HG02610 (cell line): Measurements from ENCODE around the gene MYO10.
"Not testable (repeated sequence)": the region's sequence is repeated elsewhere in the genome, so short reads cannot be mapped to it uniquely, and the experiment has no call there.

Experiments used
- ATAC-seq: cut with Tn5 transposase; IDR thresholded peaks from one replicate; pipeline ENCODE4 v1.9.1; 2021; ENCODE audit warnings: mild to moderate bottlenecking, moderate library complexity; ENCODE audit not compliant: unreplicated experiment

Gene MYO10

GRCh38 chr5:16866273-16866672, 69.8 kb downstream of the MYO10 start:
- no peak for ATAC-seq

GRCh38 chr5:16865151-16865550, 70.9 kb downstream of the MYO10 start:
- no peak for ATAC-seq

- ATAC-seq = no peak
Measured at GRCh38 chr5:16864631-16865131, 71.4 kb downstream of the MYO10 start.

- ATAC-seq = no peak
Measured at GRCh38 chr5:16863469-16863946, 72.6 kb downstream of the MYO10 start.

DNA sequence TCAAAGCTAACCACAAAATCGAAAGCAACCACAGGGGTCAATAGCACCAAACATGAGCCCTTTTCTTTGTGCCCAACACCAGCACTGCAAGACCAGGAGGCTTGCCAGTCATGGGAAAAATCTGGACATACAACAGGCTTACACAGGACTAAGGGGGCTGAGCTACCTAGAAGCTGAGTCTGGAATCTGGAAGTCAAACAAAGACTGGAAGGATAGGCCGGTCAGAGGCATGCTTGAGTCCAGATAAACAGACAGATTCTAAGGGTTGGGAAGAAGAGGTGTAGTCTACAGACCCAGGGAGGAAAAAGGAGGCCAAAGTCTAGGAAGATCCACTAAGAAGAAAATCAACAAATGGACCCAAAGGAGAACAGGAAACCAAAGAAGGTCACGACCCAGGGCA, 73.3 kb downstream of the MYO10 start:
- no peak for ATAC-seq

DNA sequence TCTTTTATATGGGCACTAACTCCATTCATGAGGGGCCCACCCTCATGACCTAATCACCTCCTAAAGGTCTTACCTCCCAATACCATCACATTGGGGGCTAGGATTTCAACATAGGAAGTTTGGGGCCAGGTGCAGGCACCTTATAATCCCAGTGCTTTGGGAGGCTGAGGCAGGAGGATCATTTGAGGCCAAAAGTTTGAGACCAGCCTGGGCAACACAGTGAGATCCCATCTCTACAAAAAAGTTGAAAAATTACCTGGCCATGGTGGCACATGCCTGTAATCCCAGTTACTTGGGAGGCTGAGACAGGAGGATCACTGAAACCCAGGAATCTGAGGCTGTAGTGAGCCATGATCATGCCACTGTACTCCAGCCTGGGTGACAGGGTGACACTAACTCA, 76.7 kb downstream of the MYO10 start:
- no peak for ATAC-seq

GRCh38 chr5:16858151-16858550, 77.9 kb downstream of the MYO10 start:
- no peak for ATAC-seq

- no peak for ATAC-seq
Measured at GRCh38 chr5:16857635-16858034, 78.5 kb downstream of the MYO10 start.

DNA sequence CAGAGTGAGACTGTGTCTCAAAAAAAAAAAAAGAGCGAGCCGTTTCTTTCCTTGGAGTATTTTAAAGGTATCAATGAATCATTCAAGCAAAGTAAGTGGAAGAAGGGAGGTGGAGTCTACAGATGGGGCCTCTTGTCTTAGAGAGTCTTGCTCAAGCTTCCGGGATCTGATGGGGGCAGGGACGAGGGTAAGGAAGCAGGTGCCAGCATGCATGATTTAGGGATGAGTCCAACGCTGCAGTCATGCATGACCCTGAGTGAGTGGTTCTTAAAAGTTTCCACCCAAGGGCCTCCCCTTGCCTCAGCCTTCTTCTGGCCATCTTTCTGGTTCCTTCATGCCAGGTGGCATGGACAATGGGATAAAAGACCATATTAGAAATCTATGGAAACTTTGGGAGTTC, 79.6 kb downstream of the MYO10 start:
- no peak for ATAC-seq

DNA sequence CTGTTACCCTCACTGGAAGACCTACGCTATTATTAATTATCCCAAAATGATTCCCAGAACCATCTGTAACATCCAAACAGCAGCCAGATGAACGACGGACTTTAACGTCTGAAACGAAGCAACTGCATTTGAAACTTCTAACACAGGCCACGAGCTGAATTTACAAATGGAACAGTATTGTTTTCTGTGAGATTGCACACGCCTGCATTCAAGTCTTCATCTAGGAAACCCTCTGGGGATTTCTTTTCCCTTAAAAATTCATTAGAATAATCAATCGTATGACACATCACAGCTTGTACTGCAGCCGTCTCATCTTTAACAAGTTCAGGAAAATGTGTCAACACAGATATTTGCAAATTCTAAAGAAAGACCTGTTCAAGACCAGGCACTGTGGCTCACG, 80.2 kb downstream of the MYO10 start:
- no peak for ATAC-seq

DNA sequence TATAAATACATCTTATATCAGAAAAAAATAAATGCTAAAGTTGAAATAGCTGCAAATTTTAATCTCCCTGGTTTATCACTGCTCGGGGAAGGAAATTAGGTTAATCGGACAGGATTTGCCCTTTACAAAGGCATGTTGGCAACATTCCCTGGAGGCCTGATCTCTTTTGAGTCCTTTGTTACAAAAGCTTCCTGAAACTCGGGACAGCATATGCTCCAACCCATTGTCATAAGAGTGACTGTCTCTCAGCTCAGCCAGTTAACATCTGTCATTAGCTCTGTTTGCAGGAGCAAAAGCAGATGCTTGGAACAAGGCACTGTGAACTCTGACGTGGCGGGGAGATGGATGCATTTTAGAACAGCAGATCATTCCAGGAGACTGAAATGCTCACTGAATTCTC, 80.6 kb downstream of the MYO10 start:
- ATAC-seq = no peak

DNA sequence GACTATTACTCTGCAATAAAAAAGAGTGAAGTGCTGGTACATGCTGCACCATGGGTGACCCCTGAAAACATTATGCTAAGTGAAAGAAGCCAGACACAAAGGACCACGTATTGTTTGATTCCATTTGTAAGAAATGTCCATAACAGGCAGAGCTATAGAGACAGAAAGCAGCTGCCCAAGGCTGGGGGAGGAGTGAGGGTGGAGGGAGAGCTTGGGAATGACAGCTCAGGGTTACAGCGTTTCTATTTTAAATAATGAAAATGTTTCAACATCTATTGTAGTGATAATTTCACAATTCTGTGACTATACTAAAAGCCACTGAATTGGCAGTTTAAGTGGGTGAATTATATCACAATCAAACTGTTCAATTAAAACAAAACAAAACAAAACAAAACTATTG, 81.7 kb downstream of the MYO10 start:
- no peak for ATAC-seq

GRCh38 chr5:16853518-16853917, 82.6 kb downstream of the MYO10 start:
- no peak for ATAC-seq

DNA sequence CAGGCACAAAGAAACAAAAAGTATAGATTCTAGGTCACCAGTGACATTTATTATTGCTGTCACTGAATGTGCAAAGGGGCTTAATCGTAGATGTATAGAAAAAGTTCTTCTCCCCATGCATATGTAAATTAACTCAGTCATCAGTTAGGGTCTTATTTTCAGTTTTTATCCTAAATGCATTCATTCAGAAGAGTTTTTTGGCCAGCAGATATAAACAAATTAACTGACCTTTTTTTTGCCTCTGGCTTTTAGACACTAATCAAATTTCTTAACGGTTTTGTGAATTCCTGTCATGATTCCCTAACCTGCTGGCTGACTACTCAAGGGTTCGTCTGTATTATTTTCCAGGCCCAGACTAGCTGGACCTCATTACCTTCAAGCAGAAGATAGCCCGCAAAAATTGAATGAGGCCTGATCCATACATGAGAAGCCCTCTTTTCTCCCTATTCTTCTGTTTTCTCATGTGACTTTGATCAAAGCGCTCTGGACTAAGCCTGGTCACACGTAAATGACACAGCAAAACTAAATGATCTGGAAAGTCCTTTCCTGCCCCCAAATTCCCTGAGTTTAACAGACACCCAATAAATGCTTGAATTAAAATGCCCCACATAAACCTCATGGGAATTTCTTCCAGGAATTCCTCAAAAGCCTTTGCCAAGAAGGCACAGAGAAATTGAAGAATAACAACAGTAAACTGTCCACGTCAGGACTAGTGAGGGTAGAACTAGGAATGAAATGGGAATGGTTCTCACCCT, 83.7 kb downstream of the MYO10 start:
- ATAC-seq = no peak

- no peak for ATAC-seq
Measured at GRCh38 chr5:16849775-16850174, 86.3 kb downstream of the MYO10 start.

DNA sequence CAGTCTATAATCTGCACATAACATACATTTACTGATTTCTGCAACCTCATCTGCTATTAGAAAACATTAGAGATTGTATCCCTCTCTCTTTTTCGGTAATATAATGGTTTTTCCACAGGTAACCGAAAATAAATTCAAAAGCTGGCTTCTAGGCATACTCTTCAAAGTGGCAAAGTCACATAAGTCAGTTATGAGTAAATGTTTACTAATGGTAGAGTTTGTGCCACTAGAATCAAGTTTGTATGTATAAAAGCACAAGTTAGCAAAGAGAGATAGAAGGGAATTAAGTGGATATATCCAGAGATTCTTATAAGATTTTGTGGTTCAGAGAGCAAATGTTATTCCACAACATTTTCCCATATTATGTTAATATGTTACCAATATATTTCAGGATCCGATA, 86.9 kb downstream of the MYO10 start:
- ATAC-seq = no peak

- ATAC-seq = no peak
Measured at GRCh38 chr5:16844952-16845351, 91.1 kb downstream of the MYO10 start.

DNA sequence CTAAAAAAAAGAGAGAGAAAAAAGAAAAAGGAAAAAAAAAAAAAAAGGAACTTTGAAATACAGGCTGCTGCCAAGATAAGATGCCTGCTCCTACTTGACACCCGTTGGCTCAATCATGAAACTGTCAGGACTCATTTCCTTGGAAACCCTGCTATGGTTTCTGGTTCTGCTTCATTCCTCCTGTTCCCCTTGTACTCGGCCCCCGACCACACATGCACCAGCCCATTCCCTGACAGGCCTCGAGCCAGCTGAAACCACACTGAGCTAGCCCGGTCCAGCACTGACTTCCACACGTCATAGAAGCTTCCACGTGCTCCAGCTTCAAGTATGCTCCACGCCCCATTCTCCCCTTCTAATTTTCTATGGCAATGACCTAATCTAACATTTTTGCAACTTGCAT, 93.2 kb downstream of the MYO10 start:
- ATAC-seq = no peak

- ATAC-seq = no peak
Measured at GRCh38 chr5:16841416-16841815, 94.7 kb downstream of the MYO10 start.

- ATAC-seq = no peak
Measured at GRCh38 chr5:16837305-16837704, 98.8 kb downstream of the MYO10 start.

DNA sequence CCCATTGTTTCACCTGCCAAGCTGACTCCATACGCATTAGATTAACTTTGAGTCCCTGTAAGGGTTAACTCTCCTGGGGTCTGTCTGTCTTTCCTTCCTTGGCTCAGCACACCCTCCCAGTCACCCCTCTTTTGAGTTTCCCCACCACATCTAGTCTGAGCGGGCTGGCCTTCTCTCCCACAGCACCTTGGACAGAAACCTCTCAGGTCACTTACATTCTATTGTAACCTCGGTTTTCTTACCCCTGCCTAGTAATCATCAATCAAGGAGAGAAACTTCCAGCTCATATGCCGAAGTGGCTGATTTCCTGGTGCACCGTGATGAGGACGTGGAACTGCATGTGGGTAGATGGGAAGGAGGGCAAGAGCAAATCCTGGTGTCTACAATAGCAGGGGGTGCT, 102.1 kb downstream of the MYO10 start:
- no peak for ATAC-seq

GRCh38 chr5:16831326-16831725, 104.8 kb downstream of the MYO10 start:
- not testable (repeated sequence) for ATAC-seq

DNA sequence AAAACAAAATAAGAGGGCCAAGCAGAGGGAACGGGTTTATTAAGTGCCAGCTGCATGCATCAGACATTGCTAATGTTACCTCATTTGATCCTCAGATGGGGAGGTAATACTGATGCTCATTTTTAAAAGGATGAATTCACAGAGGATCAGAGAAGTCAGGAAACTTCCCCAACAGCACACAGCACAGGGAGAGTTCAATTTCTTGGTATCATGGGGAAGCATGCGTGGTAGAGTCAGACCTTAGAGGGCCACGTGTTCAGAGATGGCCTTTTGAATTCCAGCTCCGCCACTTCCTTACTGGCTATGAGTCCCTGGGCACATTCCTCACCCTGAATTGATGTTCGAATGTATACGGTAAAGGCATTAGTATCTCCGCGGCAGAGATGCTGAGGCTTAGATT, 108.3 kb downstream of the MYO10 start:
- ATAC-seq = no peak
